GM19452 (cell line): Measurements from ENCODE around the gene MUC5AC.

ENCODE experiments used
- ATAC-seq: cut with Tn5 transposase; IDR thresholded peaks from one replicate; pipeline ENCODE4 v1.9.1; 2021; ENCODE audit not compliant: unreplicated experiment

The MUC5AC gene

GRCh38 chr11:1195682-1196515, 38.1 kb downstream of the MUC5AC start:
- no peak for ATAC-seq

- ATAC-seq: no peak
Observed at GRCh38 chr11:1196516-1197391, 39.0 kb downstream of the MUC5AC start.

- no peak for ATAC-seq
Observed at GRCh38 chr11:1197431-1197885, 39.7 kb downstream of the MUC5AC start.

GRCh38 chr11:1197886-1198560, 40.3 kb downstream of the MUC5AC start:
- ATAC-seq: no peak

GRCh38 chr11:1198561-1199240, 40.9 kb downstream of the MUC5AC start:
- ATAC-seq: no peak

- no peak for ATAC-seq
Observed at GRCh38 chr11:1199241-1199750, 41.5 kb downstream of the MUC5AC start.

- no peak for ATAC-seq
Observed at GRCh38 chr11:1199751-1200610, 42.2 kb downstream of the MUC5AC start.

GRCh38 chr11:1200611-1201191, 42.9 kb downstream of the MUC5AC start:
- no peak for ATAC-seq

GRCh38 chr11:1201395-1202153, 43.8 kb downstream of the MUC5AC start:
- no peak for ATAC-seq

- no peak for ATAC-seq
Observed at GRCh38 chr11:1202154-1202775, 44.5 kb downstream of the MUC5AC start.

- no peak for ATAC-seq
Observed at GRCh38 chr11:1202776-1203504, 45.2 kb downstream of the MUC5AC start.

GRCh38 chr11:1203505-1204271, 45.9 kb downstream of the MUC5AC start:
- ATAC-seq: no peak

GRCh38 chr11:1204381-1205101, 46.8 kb downstream of the MUC5AC start:
- ATAC-seq: no peak

- no peak for ATAC-seq
Observed at GRCh38 chr11:1205121-1205986, 47.6 kb downstream of the MUC5AC start.

GRCh38 chr11:1205987-1206331, 48.2 kb downstream of the MUC5AC start:
- no peak for ATAC-seq
